Hepatic stellate cell (primary cell): ENCODE data around the gene CTNNA1.

Experiments used
- DNase-seq: peaks from one replicate; pipeline ENCODE4 v3.0.0; 2011; ENCODE audit warnings: low spot score

CTNNA1 gene

DNA sequence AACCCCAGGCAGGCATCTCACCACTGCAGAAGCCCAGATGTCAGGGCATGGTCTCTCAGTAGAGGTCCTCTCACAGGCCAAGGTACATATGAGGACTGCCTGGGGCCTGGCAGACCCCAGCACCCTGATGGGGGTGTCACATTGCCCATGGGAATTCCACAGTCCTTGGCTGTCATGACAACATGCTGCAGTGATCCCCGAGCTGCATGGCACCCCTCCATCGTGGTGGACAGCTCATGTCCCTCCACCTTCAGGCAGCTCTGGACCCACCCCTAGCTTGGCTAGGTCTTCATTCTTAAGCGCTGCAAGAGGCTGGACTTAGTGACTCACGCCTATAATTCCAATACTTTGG lies 196.0 kb downstream of the CTNNA1 start:
- DNase-seq: no peak

DNA sequence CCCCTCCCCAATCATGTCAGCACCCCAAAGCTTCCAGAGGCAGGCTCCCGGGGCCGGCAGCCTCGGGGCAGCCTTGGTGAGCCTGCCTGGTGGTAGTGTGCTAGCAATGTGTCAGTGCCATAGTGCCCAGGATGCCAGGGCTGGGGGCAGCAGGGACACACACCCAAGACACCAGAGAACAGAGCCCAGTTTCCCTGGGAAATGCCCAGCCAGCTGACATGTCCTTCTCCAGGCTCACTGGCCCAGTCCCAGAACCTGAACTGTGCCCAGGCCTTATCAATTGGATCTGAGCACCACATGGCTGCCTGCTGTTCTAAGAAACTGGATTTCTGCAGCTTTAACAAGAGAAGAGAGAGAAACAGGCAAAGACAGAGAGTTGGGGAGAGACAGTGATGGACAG lies 196.8 kb downstream of the CTNNA1 start:
- DNase-seq: no peak

GRCh38 chr5:138950421-138951031 lies 197.3 kb downstream of the CTNNA1 start:
- DNase-seq: no peak

- DNase-seq: no peak
Observed at GRCh38 chr5:138951091-138951985, 198.1 kb downstream of the CTNNA1 start.

DNA sequence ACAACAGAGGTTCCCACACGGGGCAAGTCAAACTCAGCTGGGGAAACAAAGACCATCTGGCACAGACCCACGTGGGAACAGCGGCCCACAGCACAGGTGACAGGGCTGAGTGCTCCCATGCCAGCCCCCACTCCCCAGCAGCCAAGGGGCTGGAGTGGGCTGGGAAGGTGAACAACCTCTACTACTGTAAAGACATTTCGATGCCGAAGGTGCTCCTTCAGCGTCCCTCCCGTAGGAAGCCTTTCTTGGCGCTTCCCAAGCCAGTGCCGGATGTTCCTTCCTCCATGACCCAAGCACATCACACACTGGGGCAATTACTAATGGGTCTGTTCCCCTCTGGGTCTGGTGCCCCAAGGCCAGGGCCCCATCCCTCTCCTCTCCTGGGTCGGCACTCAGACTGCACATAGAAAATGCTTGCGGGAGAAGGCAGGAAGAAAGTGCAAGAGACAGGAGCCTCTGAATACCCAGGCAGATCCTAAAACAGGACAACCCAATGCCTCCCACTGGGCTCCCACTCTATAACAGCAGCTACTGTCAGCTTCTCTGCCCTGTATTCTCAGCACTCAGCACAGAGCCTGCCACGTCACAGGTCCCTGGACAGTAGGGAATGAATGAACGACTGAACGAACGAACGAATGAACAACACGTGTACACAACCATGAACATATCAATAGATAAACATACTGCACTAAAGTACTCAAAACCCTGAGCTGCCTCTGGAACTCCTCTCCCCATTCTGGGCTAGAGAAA lies 198.9 kb downstream of the CTNNA1 start:
- no peak for DNase-seq

- no peak for DNase-seq
Observed at GRCh38 chr5:138952962-138953361, 199.7 kb downstream of the CTNNA1 start.

- DNase-seq: peak; percentile 89
Observed at GRCh38 chr5:138953387-138954256, 200.4 kb downstream of the CTNNA1 start.

DNA sequence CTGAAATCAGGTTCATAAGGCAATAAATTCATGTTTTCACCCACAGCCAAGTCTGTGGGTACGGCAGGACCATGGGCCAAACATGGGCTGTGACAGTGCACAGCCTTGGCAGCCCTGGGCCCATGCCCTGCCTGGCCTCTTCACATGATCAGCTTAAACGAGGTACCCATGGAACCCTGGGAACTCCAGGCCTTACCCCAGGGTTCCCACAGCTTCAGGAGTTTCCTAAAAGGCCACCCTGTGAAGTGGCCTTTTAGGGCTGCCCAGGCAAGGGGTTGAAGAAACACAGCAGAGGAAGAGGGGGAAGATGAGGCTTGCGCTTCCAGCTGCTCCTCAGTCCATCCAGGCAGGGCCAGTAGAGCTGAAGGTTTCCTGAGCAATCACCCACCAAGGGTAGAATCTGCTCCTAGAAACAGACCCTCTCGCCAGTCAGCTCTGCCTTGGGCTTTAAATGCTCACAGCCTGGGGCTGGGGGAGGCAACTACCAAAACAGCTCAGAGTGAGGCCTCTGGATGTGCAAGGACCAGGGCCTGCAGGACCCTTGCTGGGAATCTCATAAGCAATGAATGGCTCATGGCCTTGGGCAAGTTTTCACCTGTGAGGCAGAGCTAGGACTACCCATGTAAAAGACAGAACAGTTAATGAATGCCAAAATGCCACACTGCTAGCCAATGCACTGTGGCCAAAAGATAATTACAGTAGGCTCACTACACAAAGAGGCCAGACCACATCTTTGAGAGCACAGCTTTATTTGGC lies 201.2 kb downstream of the CTNNA1 start:
- no peak for DNase-seq

DNA sequence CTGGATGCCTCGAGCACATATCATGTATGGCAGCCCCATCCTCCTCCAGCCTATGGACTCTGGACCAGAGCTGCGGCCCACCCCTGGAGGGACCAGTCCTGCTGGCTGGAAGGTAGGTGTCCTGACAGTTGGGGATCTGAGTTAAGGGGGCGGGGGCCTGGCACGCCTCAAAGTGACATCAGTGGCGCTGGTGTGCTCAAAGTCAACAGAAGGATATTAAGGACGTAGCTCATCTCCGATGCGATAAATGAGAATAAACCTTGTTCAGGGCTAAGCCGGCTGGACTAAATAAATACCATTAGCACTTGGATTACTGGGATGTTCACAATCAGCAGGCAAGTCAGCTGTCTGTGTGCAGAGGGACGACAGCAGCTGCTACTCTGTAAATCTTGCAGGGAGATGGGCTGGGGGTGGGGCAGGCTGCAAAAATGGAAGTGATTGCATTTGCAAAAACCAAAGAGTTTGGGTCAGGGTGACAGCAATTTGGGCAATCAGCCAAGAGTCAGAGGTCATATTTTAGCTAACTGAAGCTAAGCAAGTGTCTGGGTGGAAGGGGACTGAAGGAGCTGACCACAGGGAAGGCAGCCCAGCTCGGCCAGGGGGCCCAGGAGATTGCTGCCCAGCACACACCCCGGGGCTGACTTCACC lies 201.9 kb downstream of the CTNNA1 start:
- DNase-seq: no peak

DNA sequence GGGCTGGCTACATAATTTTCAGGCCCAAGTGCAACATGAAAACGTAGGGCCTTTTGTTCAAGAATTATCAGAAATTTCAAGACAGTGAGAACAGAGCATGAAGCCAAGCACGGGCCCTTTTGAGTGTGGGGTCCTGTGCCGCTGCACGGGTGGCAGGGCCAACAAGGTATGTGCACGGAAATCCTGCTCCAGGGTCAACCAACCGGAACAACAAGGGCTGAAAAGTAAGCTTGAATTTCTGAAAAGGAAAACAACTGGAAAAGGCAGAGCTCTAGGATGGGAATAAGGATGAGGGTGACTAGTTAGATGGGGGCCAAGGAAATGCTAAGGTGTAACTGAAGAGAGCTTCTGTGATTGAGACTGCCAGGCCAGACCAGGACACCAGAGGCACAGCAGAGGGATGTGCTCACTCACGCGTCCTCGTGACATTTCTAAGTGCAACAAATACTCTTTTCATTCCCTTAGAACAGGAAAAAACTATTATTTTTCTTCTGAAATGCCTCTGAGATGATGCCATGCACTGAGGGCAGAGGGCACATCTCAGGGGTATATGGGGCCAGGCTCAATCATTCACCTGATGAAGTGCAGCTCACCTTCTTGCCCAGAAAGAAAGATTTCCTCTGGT lies 202.6 kb downstream of the CTNNA1 start:
- DNase-seq: no peak

- DNase-seq: no peak
Observed at GRCh38 chr5:138956801-138957200, 203.6 kb downstream of the CTNNA1 start.

GRCh38 chr5:138960145-138960692 lies 207.0 kb downstream of the CTNNA1 start:
- no peak for DNase-seq

DNA sequence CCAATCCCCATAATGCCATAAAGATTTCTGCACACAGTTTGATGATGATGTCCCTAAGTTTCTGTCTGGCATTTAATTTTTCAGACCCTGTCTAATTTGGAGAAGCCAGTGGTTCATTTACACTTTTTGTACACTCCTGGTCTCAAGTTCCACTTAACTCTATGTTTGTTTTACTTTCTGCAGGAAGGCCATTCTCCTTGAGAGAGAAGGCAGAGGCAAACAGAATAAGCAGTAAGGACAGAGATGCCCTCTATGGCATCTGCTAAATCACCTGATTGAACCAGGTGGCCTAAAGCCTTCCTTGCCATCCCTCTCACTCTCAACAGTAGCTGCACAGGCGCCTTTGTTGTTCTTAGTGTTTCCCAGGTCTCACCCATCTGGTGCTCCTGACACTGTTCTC lies 208.0 kb downstream of the CTNNA1 start:
- DNase-seq: no peak

- DNase-seq: no peak
Observed at GRCh38 chr5:138961729-138962128, 208.5 kb downstream of the CTNNA1 start.

DNA sequence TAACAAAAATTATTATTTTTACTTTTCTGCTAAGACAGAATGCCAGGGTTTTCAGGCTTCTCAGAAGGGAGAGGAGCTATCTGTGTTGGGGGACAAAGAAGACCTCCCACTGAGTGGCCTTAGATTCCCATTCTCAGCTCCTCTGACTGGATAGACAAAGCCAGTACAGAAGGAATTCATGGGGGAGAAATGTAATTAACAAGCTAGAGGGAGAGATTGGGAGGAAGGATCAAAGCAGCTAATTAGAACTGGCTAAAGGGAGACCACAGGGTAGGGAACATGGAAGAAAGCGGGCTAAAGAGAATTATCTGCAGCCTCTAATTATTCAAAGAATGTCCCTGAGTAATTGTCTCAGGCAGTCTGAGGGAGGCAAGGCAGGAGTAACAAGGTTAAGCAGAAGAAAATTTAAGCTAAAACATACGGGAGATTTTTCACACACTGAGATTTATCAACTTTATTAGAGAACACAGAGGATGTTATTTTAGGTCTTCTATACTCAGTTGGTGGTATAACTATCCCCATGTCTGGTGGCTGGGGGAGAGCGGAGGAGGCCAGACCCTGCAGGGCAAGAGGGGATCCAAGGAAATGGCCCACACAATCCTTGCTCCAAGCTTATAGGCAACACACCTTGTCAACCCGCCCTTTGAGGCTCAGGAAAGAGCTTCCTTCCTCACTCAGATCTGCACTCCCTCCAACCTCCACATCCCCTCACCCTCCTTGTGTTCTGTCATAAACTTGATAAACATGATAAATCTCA lies 209.6 kb downstream of the CTNNA1 start:
- DNase-seq: no peak

DNA sequence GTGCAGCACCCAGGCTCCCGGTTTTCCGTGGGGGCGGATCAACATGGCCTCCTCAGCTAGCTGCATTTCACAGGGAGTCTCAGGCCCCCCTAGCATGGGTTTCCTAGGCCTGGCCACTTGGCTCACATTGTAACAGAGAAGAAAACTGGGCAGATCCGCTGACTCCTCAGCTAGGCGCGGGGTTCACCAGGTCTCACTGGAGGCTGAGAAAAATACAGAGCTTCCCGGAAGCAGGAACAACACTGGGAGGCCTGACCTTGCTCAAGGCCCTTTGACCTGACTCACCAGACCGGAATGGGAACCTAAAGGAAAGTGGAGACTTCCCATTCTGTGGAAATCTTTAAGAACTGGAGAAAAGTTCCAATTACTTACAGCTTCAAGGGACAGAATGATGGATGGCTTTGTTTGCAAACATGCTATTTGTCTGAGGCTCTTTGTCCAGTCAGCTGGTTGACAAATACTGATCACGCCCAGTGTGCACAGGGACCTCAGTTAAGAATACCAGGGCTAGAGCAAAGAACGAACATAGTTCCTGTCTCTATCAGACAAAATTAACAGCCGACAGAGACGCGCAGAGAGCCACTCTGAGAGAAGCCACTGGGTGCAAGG lies 210.6 kb downstream of the CTNNA1 start:
- no peak for DNase-seq

- no peak for DNase-seq
Observed at GRCh38 chr5:138964647-138965201, 211.5 kb downstream of the CTNNA1 start.

DNA sequence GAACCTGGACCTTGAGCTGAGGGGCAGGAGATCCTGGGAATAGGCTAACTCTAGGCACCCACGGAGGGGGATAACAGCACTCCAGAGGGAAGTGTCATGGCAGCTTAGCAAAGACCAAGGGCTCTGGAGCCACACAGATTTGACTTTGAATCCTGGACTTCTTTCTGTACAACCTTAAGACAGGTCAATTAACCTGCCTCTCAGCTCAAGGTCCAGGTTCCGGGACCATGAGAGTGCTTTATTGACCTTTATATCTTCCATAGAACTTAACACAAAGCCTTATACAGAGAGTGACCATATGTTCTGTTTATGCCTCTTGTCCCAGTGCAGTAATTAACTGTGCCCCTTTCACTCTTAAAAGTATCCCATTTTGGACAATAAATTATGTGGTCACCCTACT lies 212.4 kb downstream of the CTNNA1 start:
- no peak for DNase-seq
